GM20431 (cell line): ENCODE measurements around the gene NUP153.
"Not testable (repeated sequence)": the region's sequence is repeated elsewhere in the genome, so short reads cannot be mapped to it uniquely, and the experiment has no call there.

Experiments
- in situ Hi-C: fragments of 300-500 bp; cut with MseI, MboI; formaldehyde crosslinking; loops from one replicate; pipeline ENCODE4 v1.15.0; 2020; ENCODE audit warnings: low sequenced_read_pairs; ENCODE audit not compliant: unreplicated experiment

The NUP153 gene

DNA sequence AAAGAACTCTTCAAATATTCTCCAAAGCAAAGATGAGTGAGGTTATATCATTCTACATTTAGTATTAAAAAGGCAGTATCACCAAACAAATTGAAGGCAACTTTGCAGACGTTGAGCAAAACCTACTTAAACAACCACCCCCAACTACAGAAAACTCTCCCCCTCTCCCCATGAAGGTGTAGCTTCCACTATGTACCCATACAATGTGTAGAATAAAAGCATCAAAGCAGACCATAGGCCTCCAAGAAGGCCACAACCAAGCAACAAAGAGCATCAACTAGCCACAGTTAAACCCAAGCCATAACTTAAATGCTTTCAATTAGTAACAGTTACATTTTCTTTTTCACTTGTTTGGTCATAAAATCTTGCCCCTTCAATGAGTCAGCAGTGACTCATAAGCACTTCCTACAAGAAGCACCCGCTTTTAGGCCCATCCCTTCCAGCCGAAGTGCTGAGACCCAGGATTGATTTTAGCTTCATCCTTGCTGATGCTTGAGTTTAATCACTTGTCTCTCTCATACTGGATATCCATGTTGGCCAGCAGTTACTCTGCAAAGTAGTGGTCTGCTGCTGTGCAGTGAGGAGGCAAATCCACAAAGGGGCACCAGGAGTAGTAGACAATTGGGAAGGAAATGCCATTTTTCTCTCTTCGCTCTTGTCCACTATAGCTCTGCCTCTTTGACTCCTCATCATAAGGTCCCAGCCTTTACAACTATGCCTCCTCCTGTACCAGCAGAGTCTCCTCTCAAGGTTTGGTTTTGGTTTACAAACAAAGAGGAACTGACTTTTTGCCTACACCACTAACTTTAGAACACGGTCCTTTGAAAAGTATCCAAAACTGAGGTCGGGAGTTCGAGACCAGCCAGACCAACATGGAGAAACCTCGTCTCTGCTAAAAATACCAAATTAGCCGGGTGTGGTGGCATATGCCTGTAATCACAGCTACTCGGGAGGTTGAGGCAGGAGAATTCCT, 8.4 kb upstream of the NUP153 start:
- in situ Hi-C loops, result no loop called here

DNA sequence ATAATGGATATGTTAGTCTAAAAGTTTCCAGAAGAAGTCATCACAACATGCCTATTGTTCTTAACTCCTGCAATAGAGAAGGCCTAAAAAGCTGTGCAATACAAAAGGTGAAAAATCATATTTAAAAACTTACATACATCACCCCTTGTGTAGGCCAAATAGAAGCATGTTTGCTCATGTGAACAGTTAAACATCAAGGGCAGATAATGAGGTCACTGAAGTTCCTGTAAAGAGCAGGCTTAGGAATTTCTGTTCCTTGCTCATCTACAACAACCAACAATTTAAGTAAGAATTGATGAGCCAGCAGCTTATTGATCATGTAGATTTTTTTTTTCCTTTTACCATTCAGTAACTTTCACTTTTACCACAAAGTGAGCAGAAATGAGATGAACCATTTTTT, 7.5 kb upstream of the NUP153 start:
- in situ Hi-C loops, result no loop called here

DNA sequence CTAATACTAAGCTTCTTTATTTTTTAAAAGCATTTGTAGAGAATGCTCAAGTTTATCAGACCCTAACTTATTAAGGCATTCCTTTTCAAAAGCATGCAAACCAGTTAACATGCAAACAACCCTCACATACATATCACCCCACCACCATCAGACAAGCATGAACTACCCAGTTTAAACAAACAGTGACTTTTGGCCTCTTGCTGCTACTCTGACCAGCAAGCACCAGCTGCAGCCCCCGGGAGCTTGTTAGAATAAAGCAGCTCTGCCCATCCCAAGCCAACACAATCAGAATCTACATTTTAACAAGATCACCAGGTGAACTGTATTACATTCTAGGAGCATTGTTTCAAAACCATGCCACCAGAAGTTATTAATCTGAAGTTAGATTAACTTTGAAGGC, 5.9 kb upstream of the NUP153 start:
- in situ Hi-C loops, result no loop called here

DNA sequence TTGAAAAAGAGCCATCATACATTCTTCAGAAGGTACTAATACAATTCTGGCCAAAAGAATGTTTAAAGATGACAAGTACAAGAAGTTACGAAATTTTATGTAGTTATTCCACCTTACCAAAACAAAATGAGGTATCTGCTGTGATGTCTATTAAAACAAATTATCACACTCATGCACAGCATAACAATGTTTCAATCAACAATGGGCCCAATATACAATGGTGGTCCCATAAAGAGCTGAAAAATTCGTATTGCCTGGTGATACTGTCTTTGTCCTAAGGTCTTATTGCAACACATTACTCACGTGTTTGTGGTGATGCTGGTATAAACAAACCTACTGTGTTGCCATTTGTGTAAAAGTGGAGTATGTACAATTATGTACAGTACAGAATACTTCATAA, 3.6 kb upstream of the NUP153 start:
- in situ Hi-C loops, result no loop called here

DNA sequence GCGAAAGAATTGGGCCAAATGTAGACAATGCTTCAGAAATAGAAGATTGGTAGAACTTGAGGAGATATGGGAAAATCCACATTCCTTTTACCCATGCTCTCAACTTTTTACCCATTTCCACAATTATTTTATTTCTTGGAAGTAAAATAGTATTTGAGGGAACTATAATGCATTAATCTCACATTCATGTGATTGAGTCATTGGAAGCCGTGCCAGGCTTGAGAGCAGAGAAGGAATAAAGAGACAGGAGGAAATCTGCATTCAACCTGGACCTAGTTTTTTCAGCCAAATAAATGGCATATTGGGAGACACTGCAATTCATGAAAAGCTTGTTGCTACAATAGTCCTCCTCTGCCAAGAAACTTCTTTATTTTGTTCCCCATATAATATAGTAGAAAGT, 2.8 kb upstream of the NUP153 start:
- in situ Hi-C loops, result no loop called here

DNA sequence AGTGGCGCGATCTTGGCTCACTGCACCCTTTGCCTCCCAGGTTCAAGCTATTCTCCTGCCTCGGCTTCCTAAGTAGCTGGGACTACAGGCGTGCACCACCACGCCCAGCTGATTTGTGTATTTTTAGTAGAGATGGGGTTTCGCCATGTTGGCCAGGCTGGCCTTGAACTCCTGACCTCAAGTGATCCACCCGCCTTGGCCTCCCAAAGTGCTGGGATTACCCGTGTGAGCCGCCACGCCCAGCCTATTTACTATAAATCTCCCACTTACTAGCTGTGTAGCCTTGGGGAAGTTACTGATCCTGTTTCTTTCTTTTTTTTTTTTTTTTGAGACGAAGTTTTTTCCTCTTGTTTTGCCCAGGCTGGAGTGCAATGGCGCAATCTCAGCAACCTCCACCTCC, 1.3 kb upstream of the NUP153 start:
- in situ Hi-C loops, result not testable (repeated sequence)

DNA sequence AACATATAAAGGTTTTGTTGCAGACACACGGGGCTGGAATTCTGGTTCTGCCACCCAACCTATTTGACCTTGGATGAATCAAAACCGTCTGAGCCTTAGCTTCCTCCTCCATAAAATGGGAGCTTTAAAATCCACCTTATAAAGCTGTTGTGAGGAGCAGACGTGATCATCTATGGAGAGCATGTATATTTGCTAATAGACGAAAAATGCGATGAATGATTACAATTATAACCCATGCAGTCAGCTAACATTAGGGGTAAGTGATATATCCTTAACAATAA, 586 bp upstream of the NUP153 start:
- in situ Hi-C loops, result no loop called here

DNA sequence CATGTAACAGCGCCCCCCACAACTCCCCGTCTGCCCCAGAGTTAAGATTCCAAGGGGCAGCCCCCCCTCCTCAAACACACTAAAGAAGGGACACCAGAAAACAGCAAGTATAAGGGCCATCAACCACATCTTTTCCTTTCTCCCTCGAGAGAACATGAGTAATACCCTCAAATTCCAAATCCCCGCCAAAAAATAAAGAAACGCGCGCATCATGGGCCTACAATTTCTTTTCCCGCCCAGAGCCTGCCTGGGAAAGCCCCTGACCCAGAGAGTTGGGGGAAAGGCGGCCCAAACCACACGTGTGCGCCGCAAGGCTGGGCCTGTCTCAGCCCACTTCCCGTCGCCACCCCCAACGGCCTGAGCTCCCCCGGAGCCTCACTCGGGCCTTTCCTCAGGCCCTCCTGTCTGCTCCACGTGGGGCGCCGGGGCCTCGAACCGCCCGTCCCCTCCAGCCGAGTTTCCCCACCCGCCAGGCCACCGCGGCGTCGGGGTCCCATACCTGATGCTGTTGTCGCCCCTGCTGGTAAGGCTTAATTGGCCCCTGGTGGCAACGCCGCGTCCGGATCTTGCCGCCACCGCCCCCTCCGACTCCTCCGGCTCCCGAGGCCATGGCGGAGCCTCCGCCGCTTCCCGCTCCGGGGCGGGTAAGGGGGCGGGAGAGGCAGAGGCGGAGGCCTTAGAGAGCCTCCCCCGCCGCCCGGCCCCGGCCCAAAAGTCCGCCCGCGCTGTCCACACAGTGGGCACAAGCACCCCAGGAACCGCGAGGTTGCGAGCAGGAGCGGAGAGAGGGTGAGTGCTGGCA, 746 bp downstream of the NUP153 start:
- in situ Hi-C loops, result no loop called here

DNA sequence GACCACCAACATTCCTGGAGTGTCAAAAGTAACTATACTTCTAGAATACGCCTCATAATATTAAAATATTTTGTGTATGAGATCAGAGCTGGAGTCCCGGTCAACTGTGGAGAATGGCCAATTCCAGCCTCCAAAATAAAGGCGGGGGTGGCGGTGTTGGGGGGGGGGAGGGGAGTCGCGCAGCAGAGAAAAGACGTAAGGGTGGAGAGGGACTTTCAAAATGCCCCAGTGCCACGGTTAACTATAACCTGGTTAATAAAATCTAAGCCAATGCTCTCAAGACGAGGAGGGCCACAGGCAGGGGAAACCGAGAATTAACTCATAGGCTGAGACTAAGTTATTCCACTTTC, 1.3 kb downstream of the NUP153 start:
- in situ Hi-C loops, result no loop called here

DNA sequence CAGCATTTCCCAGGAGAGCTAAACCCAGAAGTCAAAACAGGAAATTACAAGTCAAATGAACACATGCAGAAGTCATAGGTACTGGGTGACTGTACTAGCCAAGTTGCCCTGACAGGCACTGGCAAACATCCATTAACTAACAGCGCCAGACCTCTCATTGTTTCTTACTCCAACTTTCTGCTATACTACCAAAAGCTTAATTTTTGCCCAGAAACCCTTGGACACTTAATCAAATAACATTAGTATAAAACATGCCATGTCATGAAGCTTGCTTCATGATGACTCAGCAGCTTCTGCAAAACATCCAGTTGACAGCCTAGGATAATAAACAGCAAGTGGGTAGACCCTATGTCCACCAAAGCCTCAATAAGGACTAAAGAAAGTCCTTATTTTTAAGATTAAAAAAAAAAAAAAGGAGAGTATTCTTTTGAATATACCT, 3.5 kb downstream of the NUP153 start:
- in situ Hi-C loops, result no loop called here

DNA sequence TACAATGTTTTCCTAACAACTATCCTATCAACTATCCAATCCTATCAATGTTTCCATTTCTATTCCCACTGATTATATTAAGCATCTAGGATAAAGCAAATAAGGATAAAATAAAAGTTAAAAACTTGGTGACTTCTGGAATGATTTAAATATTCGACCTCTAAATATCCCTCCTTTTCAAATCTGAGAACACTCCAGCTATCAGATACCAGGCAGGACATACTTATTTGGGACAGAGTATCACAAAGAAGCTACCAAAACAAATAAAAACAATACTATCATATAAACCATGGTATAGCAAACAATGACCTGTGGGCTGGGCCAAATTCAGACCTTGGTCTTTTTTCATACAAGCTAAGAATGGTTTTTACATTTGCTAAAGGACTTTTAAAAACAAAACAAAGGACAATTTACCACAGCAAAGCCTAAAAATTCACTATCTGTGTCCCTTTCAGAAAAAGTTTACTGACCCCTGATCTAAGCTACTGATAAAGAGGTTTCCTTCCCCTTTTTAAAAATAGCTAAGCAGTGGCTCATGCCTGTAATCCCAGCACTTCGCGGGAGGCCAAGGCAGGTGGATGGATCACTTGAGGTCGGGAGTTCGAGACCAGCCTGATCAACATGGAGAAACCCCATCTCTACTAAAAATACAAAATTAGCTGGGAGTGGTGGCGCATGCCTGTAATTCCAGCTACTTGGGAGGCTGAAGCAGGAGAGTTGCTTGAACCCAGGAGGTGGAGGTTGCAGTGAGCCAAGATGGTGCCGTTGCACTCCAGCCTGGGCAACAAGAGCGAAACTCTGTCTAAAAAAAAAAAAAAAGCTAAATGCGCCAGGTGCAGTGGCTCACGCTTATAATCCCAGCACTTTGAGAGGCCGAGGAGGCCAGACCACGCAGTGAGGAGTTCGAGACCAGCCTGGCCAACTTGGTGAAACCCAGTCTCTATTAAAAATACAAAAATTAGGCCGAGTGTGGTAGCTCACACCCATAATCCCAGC, 6.0 kb downstream of the NUP153 start:
- in situ Hi-C loops, result no loop called here

DNA sequence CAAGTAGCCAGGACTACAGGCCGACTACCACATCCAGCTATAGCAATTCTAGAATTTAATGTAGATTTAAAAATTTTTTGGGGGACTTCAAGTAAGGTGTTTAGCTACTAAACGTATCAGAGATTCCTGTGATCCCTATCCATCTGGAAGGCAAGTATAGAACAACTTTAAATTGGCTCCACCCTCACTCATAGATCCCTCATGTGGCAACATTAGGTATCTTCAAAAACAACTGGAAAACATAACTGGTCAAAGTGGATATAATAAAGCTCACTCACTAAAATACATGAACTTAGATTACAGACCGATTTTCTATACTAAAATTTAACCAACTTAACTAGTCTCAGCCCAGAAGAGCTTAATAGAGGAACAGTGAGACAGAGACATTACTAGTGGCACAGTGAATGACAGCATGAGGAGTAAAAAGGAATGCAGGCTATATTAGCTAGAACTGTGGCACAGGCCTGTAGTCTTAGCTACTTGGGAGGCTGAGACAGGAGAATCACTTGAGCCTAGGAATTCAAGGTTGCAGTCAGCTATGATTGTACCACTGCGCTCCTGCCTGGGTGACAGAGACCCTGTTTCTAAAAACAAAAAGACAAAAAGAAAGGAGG, 14.7 kb downstream of the NUP153 start:
- in situ Hi-C loops, result no loop called here

DNA sequence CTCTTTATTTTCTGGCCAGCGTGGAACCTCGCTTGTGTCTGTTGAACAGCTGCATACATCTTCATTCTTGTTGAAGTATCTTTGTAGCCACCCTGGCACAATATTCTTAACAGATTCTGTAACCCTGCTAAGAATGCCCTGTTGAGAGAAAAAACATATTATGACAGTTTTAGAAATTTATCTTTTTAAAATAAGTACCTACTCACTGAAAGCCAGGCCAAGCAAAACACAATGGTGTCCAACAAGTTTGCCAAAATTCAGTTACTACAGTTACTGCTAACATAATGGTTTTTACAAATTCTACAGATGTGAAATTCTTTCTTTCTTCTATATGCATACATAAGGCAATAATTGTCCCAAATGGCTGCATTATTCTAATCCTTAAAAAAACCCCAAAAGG, 18.2 kb downstream of the NUP153 start:
- in situ Hi-C loops, result no loop called here

DNA sequence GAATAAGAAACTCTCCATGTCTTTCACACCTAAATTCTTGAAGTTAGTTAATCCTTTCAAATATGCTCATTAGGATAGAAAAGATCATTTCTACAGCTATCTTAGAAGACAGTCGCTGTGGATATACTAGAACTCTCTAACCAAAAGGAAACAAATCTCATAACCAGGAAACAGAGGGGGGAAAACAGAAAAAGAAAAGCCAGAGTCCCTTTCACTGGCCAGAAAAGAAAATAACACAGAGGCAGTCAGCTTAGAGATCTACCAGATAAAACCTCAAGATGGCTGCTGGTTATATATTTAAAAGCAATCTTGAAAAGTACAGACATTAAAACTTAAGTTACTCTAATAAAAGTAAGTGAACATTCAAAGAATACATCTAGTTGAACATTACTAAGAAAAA, 19.6 kb downstream of the NUP153 start:
- in situ Hi-C loops, result no loop called here

DNA sequence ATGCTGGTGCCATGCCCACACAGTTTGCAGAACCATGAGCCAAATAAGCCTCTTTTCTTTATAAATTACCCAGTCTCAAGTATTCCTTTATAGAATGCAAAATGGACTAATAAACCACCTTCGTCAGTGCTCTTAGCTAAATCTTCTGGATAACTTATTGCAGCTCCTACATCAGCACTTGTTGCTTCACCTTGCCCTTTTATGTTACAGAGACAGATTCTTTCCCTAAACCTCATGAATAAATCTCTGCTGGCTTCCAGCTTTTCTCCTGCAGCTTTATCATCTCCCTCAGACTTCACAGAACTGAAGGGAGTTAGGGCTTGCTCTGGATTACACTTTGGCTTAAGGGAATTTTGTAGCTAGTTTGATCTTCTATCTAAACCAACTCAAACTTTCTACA, 22.6 kb downstream of the NUP153 start:
- in situ Hi-C loops, result no loop called here

DNA sequence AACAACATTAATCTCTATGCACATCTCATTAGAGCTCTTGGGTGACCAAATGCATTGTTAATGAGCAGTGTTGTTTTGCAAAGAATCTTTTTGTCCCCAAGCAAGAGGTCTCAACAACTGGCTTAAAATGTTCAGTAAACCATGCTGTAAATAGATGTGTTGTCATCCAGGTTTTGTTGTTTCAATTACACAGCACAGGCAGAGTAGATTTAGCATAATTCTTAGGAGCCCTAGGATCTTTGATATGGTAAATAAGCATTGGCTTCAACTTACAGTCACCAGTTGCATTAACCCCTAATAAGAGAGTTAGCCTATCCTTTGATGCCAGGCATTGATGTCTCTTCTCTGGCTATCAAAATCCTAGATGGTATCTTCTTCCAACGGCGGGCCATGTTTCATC, 23.3 kb downstream of the NUP153 start:
- in situ Hi-C loops, result no loop called here

DNA sequence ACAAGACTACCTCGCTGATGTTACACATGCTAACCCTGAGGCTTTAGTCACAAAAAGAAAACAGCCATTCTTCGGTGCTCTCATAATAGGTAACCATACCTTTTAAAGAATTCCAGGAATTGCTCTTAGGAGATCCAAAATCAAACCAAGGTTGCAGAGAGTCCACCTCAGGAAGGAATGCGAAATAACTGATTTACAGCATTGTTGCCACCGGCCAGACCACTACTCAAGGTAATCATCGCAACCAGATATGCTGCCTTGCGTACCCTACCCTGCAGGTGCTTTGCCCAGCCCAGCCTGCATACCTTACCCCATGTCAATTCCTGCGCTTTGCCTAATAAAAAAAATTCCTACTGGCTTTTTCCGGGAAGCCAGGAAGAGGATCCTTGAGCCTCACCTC, 27.0 kb downstream of the NUP153 start:
- in situ Hi-C loops, result no loop called here

DNA sequence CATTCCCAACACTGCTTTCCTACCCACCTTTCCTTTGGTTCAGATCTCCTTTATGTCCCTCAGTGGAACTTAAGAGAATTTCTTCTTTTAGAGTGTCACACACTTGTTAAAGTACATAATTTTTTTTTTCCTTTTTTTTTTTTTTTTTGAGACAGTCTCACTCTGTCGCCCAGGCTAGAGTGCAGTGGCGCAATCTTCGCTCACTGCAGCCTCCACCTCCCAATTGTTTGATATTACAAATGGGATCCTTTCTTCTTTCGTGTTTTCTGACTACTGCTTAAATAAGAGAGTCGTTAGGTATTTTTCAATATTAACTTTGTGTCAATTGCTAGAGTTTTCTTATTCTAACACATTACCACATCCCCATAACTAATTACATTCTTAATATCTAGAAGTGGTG, 29.1 kb downstream of the NUP153 start:
- in situ Hi-C loops, result no loop called here

DNA sequence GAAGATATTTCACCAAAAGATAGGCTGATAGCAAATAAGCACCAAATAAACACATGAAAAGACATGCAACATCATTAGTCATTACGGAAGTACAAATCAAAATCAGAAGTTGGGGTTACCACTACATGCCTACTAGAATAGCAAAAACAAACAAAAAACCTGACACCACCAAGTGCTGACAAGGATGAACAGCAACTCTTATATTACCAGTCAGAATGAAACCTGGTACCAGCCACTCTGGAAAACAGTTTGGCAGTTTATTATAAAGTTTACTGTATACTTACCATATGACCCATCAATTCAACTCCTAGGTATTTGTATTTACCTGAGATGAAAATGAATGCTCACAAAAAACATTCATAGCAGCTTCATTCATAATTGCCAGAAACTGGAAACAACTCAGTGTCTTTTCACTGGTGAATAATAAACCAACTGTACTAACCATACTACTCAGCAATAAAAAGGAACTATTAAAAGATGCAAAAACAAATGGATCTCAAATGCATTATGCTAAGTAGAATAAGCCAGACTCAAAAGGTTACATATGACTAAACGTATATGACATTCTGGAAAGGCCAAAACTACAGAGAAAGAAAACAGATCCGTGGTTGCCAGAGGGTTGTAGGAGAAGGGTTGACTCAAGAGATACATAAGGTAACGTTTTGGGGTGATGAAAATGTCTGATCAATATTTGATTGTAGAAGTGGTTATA, 33.0 kb downstream of the NUP153 start:
- in situ Hi-C loops, result no loop called here
